Choroid plexus epithelial cell (primary cell): Measurements from ENCODE around the gene OGFOD2.
"Not testable (repeated sequence)": the region's sequence is repeated elsewhere in the genome, so short reads cannot be mapped to it uniquely, and the experiment has no call there.

ENCODE experiments used
- DNase-seq: peaks from one replicate; pipeline ENCODE4 v3.0.0-alpha.2; 2010; ENCODE audit warnings: low read depth
- H3K4me3 ChIP-seq: 2 replicates; pipeline ENCODE4 v1.5.1; 2011; ENCODE audit warnings: low read depth, mild to moderate bottlenecking, control low read depth, low read length, moderate library complexity
- TF ChIP-seq, protein P1 (sequence below): conservative IDR thresholded peaks from 2 replicates; pipeline ENCODE4 v1.5.1; 2011; ENCODE audit warnings: low read depth, mild to moderate bottlenecking, control low read depth, inconsistent platforms, low read length, moderate library complexity

OGFOD2 gene

DNA sequence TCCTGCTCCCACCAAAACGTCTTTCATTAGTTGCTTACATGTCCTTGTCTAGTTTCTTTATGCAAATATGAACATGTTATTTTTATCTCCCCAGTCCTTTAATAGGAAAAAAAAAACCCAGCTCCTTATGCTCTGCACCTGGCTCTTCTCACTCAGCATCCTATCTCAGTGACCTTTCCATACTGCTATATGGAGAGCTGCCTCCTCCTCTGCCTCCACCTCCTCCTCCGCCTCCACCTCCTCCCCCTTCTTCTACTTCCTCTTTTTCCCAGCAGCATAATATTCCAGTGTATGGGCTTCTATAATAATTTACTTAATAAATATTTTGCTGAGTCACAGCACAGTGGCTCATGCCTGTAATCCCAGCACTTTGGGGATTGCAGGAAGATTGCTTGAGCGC, 40.3 kb upstream of the OGFOD2 start:
- no peak for DNase-seq
- TF ChIP-seq, protein P1, sequence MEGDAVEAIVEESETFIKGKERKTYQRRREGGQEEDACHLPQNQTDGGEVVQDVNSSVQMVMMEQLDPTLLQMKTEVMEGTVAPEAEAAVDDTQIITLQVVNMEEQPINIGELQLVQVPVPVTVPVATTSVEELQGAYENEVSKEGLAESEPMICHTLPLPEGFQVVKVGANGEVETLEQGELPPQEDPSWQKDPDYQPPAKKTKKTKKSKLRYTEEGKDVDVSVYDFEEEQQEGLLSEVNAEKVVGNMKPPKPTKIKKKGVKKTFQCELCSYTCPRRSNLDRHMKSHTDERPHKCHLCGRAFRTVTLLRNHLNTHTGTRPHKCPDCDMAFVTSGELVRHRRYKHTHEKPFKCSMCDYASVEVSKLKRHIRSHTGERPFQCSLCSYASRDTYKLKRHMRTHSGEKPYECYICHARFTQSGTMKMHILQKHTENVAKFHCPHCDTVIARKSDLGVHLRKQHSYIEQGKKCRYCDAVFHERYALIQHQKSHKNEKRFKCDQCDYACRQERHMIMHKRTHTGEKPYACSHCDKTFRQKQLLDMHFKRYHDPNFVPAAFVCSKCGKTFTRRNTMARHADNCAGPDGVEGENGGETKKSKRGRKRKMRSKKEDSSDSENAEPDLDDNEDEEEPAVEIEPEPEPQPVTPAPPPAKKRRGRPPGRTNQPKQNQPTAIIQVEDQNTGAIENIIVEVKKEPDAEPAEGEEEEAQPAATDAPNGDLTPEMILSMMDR: no peak
- H3K4me3 ChIP-seq: no peak overlapping the region

DNA sequence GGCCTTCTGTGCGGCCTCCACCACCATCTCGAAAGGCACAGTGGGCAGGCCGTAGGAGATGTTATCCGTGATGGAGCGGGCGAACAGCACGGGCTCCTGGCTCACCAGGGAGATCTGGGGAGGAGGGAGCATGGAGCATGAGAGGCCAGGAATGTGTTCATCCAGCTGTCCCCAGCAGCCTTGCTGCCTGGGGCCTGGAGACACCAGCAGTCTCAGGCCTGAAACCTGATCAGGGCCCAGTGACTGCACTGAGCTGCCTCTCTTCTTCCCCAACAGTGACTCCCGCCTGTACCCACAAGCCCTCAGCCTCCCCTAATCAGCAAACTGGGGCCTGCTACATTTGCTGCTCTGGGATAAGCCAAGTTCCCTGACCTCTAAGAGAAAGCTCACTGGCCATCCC, 39.7 kb upstream of the OGFOD2 start:
- TF ChIP-seq, protein P1: no peak
- H3K4me3 ChIP-seq: no peak overlapping the region
- DNase-seq: no peak

DNA sequence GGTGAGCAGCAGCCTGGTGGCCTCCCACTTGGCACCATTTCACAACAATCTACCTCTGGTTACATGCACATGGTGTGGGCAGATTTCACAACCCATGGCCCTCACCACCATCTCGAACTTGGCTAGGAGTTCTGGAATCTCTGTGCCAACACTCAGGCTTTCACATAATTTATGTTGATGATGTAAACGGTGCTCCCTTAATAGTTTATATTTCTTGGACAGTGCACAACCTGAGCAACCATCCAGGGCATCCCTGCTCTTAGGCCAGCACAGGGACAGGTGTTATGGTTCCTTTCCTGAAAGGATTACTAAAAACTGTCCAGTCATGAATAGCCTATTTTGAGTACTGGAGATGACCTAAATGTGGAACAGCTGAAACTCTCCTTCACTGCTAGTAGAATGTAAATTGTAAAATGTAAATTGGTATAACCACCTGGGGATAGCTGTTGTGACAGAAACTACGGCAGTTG, 37.4 kb upstream of the OGFOD2 start:
- no peak for DNase-seq
- H3K4me3 ChIP-seq: no peak overlapping the region

DNA sequence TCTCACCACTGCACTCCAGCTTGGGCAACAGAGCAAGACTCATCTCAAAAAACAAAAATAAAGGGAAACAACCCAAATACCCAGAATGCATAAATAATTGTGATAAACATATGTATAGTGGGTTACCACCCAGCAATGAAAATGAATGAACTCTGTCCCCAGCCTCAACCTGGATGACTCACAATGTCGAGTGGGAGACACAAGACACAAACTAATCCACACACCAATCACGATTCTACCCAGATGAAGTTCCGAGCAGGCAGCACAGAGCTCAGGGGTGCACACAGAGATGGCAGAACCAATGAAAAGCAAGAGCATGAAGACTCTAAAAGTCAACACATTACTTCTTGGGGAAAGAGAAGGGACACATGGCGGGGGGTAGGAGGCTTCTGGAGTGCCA, 35.9 kb upstream of the OGFOD2 start:
- TF ChIP-seq, protein P1: no peak
- H3K4me3 ChIP-seq: no peak overlapping the region
- DNase-seq: no peak

More for the DNA sequence above, 37.4 kb upstream of the OGFOD2 start:
- TF ChIP-seq, protein P1: no peak

DNA sequence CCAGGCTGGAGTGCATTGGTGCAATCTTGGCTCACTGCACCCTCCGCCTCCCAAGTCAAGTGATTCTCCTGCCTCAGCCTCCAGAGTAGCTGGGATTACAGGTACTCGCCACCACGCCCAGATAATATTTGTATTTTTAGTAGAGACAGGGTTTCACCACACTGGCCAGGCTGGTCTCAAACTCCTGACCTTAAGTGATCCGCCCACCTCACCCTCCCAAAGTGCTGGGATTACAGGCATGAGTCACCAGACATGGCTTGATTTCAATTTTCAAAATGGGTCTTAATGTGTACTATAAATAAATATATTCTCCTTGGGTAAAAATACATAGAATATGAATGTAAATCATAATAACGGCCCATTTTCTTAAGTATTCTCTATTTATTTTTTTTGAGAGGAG, 33.7 kb upstream of the OGFOD2 start:
- DNase-seq: peak; percentile 23

DNA sequence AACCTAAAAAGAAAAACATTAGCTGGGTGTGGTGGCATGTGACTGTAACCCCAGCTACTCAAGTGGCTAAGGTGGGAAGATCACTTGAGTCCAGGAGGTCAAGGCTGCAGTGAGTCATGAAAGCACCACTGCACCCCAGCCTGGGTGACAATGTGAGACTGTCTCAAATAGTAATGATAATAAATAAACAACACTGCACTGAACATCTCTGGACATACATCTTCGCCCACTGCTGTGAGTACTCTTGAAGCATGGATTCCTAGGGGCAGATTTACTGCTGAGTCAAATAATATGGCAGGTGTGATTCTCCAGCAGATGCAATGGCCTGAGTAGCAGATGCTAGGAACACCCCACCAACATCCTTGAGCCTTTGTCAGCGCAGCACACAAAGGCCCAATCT, 32.4 kb upstream of the OGFOD2 start:
- peak; percentile 15 for DNase-seq
- TF ChIP-seq, protein P1: no peak
- H3K4me3 ChIP-seq: no peak overlapping the region

More for the DNA sequence above, 33.7 kb upstream of the OGFOD2 start:
- H3K4me3 ChIP-seq: not testable (repeated sequence)

DNA sequence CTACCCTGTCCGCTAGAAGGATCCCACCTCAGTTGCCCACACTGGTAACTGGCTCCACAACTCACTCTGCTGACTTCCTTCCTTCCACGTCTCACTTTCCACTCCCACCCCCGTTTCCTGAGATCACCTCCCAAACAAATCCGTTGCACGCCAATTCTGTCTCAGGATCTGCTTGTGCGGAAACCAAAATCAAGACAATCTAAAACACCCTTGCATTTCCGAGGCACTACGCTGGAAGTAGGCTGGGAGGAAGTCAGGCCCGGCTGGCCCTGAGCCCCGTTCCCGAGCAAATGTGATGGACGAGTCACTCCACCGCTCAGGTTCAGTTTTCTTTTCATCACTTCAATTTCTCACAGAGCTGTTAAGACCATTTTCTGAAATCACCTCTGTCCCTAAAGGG, 31.8 kb upstream of the OGFOD2 start:
- H3K4me3 ChIP-seq: no peak overlapping the region
- TF ChIP-seq, protein P1: no peak
- no peak for DNase-seq
